AG09319 (cell line): ENCODE measurements around the gene NUFIP2.
"Not testable (repeated sequence)": the region's sequence is repeated elsewhere in the genome, so short reads cannot be mapped to it uniquely, and the experiment has no call there.

ENCODE experiments used
- DNase-seq: peaks from one replicate; pipeline ENCODE4 v3.0.0-alpha.2; 2010; ENCODE audit warnings: low read depth; ENCODE audit errors: extremely low read depth
- TF ChIP-seq, protein P1 (sequence below): IDR thresholded peaks from 2 replicates; pipeline ENCODE4 v1.5.1; 2011; ENCODE audit warnings: low read depth, mild to moderate bottlenecking, inconsistent platforms, low read length, moderate library complexity

Gene NUFIP2

DNA sequence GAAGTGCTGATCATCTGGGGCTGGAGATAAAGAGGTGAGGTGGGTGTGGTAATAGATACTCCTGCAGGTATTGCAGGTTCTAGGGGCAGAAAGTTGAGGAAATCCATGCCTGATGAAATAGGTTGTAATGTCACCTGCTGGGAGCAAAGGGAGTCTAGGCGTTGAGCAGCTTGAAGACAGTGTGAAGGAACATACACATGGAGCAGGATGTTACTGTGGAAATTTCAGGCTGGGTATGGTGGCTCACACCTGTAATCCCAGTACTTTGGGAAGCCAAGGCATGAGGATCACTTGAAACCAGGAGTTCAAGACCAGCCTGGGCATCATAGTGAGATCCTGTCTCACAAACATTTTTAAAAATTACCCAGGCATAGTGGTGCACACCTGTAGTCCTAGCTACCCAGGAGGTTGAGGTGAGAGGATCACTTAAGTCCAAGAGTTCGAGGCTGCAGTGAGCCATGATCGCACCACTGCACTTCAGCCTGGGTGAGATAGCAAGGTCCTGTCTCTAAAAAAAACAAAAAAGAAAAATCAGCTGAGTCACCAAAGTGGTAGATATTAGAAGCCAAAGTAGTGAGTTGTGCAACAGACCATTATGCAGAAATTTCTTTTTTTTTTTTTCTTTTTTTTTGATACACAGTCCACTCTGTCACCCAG is 56.3 kb downstream of the NUFIP2 start:
- DNase-seq: no peak
- TF ChIP-seq, protein P1, sequence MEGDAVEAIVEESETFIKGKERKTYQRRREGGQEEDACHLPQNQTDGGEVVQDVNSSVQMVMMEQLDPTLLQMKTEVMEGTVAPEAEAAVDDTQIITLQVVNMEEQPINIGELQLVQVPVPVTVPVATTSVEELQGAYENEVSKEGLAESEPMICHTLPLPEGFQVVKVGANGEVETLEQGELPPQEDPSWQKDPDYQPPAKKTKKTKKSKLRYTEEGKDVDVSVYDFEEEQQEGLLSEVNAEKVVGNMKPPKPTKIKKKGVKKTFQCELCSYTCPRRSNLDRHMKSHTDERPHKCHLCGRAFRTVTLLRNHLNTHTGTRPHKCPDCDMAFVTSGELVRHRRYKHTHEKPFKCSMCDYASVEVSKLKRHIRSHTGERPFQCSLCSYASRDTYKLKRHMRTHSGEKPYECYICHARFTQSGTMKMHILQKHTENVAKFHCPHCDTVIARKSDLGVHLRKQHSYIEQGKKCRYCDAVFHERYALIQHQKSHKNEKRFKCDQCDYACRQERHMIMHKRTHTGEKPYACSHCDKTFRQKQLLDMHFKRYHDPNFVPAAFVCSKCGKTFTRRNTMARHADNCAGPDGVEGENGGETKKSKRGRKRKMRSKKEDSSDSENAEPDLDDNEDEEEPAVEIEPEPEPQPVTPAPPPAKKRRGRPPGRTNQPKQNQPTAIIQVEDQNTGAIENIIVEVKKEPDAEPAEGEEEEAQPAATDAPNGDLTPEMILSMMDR: no peak

DNA sequence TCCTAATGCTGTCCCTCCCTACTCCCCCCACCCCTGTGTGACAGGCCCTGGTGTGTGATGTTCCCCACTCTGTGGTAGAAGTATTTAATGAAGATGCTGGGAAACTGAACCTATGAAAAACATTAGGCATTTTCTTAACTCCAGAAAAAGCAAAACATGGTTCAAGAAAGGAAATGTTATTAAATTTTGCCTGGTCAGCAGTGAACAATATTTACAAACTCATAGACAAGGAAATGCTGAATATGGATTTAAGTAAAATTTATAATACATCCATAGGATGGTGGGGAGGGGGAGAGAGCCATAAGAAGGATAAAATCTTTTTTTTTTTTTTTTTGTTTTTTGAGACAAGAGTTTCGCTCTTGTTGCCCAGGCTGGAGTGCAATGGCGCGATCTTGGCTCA is 58.0 kb downstream of the NUFIP2 start:
- no peak for DNase-seq
- TF ChIP-seq, protein P1: no peak

DNA sequence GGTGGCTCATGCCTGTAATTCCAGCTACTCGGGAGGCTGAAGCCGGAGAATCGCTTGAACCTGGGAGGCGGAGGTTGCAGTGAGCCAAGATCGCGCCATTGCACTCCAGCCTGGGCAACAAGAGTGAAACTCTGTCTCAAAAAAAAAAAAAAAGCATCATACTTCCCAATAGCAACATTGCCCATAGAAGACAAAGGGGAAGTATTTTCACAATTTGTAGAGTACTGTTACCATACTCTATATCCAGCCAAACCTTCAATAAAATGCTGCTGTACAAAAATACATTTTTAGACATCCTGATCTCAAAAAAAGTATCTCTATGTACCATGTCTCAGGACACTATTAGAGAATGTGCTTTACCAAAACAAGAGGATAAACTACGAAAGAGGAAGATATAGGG is 59.0 kb downstream of the NUFIP2 start:
- not testable (repeated sequence) for DNase-seq

- DNase-seq: no peak
- TF ChIP-seq, protein P1: no peak
These were observed 60.6 kb downstream of the NUFIP2 start for GRCh38 chr17:29233301-29233700.

- TF ChIP-seq, protein P1: no peak
- no peak for DNase-seq
These were observed 68.6 kb downstream of the NUFIP2 start for GRCh38 chr17:29225396-29225795.

DNA sequence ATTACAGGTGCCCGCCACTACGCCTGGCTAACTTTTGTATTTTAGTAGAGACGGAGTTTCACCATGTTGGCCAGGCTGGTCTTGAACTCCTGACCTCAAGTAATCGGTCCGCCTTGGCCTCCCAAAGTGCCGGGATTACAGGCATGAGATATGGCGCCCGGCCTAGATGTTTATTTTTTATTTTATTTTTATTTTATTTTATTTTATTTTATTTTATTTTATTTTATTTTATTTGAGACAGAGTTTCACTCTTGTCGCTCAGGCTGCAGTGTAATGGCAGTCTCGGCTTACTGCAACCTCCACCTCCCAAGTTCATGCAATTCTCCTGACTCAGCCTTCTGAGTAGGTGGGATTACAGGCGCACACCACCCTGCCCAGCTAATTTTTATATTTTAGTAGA is 72.6 kb downstream of the NUFIP2 start:
- not testable (repeated sequence) for DNase-seq

DNA sequence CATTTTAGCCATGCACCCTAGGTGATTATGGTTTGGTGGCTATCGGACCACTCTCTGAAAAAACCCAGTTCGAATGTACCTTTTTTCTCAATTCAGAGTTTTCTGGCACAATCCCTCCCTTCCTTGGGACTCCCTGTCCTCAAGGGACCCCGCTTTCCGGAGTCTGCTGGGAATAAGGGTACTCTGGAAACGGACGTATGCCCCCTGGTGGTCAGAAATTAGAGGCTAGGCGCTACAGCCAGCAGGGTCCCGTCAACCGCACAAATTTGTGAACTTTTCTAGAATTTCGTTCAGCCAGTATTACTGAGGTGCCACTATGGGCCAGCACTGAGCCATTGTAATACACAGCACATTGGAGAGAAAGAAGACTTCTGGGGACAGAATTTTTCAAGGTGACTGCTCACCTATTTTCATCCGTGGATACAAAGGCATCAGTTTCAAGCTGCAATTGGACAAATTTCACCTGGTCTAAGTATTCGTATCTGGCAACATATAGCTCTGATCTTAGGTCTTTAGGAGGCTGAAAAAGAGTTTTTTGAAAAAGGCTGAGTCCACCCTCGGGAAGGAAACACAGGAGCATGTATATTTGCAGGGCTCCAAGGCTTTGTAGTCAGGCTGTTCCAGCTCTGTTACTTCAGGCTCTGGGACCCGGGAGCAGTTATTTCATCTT is 74.4 kb downstream of the NUFIP2 start:
- DNase-seq: peak; percentile 38
- TF ChIP-seq, protein P1: peak; percentile 95

GRCh38 chr17:29216856-29217255 is 77.1 kb downstream of the NUFIP2 start:
- no peak for DNase-seq
- TF ChIP-seq, protein P1: no peak
